DMS79 (cell line): Measurements from ENCODE around the gene OR2V2.
"Not testable (repeated sequence)": the region's sequence is repeated elsewhere in the genome, so short reads cannot be mapped to it uniquely, and the experiment has no call there.

ENCODE experiments used
- DNase-seq: peaks from one replicate; lab custom pipeline; 2025; lab: John Stamatoyannopoulos, UW

The OR2V2 gene

GRCh38 chr5:181169459-181170236 lies 22.3 kb downstream of the OR2V2 start:
- not testable (repeated sequence) for DNase-seq

DNA sequence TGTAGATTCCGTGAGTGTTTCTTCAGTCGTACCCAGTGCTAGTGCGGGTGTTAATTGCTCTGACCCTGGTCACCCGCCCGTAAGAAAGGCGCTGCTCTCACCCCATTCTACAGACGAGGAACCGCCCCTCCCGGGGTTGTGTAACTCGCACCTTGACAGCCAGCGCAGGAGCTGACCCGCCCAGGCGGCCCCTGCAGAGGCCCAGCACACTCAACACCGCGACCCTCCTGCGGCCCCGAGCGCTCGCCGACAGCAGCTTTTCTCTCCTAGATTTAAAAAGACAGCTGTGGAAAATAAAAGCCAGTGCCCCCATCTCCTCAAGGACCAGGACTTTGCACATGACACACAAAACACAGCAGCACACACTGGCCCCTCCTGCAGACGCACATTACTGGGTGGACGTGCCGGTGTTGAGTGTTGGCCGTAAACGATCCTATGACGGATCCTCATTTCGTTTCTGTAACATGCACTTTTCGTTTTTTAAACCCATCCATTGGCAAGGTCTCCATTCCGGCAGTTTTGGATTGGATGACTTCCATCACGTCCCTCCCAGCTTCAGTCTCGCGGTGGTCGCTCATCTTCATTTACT lies 22.9 kb downstream of the OR2V2 start:
- DNase-seq, result no peak

- DNase-seq, result no peak
Observed at GRCh38 chr5:181170996-181171395, 23.6 kb downstream of the OR2V2 start.

GRCh38 chr5:181171782-181172181 lies 24.4 kb downstream of the OR2V2 start:
- DNase-seq, result no peak

- no peak for DNase-seq
Observed at GRCh38 chr5:181173027-181173419, 25.6 kb downstream of the OR2V2 start.

DNA sequence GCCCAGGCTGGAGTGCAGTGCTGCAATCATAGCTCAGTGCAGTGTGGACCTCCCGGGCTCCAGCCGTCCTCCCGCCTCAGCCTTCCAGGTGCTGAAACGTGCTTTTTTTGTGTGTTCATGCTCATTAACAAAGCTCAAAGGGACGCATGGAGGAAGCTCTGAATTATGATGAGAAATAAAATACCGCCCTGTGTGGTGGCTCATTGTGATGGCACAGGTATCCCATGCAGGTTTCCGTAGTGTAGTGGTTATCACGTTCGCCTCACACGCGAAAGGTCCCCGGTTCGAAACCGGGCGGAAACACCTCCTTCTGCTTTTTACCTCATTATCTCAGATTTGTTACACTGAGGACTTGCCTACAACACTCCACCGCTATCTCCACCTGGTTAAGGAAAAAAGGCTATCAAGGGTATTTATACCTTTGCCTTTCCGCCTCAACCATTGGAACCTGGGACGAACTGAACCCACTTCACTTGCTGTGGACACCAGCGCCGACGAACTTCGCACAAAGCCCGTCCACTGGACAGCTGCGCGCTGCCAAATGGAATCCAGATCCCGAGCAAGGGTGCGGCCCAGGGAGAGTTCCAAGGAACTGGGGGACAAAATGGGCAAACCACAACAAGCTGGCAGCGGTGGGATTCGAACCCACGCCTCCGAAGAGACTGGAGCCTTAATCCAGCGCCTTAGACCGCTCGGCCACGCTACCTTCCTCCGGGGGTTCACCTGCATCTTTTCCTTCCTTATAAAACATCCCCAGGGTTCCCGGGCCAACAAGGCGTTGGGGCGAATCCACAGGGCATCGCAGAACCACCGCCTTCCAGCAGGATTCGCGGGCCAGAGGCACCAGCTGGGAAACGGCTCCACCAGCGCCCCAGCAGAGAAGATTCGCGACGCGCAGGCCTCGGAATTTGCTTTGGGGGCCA lies 26.3 kb downstream of the OR2V2 start:
- DNase-seq, result no peak

GRCh38 chr5:181176254-181176952 lies 29.0 kb downstream of the OR2V2 start:
- no peak for DNase-seq

- DNase-seq, result not testable (repeated sequence)
Observed at GRCh38 chr5:181177559-181177958, 30.2 kb downstream of the OR2V2 start.

- DNase-seq, result no peak
Observed at GRCh38 chr5:181181650-181182565, 34.5 kb downstream of the OR2V2 start.

- DNase-seq, result no peak
Observed at GRCh38 chr5:181182651-181183050, 35.3 kb downstream of the OR2V2 start.

DNA sequence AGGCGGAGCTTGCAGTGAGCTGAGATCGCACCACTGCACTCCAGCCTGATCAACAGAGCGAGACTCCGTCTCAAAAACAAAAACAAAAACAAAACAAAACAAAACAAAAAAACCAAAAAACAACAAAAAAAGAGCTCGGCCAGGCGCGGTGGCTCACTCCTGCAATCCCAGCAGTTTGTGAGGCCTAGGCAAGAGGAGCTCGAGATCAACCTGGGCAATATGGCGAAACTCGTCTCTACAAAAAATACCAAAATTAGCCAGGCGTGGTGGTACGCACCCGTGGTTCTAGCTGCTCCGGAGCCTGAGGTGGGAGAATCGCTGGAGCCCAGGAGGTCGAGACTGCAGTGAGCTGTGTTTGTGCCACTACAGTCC lies 37.4 kb downstream of the OR2V2 start:
- DNase-seq, result no peak

GRCh38 chr5:181185560-181185959 lies 38.2 kb downstream of the OR2V2 start:
- no peak for DNase-seq

GRCh38 chr5:181186022-181186421 lies 38.6 kb downstream of the OR2V2 start:
- DNase-seq, result no peak

DNA sequence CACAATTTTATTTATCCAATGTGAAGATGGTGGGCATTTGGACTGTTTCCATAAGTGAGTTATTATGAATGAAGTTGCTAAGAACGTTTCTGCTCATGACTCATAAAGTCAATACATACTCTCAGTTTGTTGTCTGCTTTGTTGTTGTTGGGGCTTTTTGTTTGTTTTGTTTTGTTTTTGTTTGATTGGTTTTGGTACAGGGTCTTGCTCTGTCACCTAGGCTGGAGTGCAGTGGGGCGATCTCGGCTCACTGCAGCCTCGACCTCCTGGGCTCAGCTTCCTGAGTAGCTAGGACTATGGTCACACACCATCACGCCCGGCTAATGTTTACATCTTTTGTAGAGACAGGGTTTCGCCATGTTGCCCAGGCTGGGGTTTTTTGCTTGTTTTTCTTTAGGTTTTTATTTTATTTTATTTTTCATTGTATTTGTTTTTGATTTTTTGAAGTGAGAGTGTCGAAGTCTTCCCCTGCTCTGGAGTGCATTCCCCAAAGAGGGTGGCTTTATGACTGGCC lies 39.7 kb downstream of the OR2V2 start:
- no peak for DNase-seq

GRCh38 chr5:181187500-181188213 lies 40.3 kb downstream of the OR2V2 start:
- DNase-seq, result no peak

DNA sequence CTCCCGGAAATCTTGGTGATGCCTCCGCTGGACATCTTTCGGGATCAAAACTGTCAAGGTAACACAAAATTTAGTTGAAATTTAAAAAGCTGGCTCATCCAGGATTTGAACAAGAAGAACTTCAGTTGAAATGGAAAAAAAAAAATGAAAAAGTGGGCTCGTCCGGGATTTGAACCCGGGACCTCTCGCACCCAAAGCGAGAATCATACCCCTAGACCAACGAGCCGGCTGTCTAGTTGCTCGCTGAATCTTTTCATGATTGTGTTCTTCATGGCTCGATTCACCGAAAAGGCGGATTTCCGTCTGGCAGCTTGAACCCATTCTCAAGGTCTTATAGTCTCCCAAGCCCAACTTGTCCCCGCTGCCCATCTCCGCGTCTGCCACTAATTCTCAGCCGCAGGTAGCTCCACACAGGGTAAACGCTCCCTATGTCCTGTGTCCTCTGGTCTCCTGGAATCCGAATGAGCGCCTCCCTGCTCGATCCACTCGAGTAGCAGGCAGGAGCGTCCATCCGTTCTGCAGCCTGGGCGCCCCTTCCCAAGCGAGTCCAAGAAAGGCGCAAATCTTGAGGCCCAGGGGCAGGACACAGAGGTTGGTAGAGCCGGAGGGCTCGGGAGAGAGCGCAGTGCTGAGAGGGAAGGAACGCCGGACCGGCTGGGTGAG lies 41.4 kb downstream of the OR2V2 start:
- DNase-seq, result no peak

GRCh38 chr5:181189363-181189961 lies 42.1 kb downstream of the OR2V2 start:
- no peak for DNase-seq

- DNase-seq, result no peak
Observed at GRCh38 chr5:181189962-181190710, 42.8 kb downstream of the OR2V2 start.
